Astrocyte (in vitro differentiated cells and primary cell): ENCODE measurements around the gene DUS1L. TPM values are rescaled to one million over a fixed set of nuclear protein-coding genes. Genes with fewer than 3 reads are reported as not detected.

Source experiments
- DNase-seq: peaks from one replicate; pipeline ENCODE4 v3.0.0-alpha.2; 2010; ENCODE audit warnings: low read depth
- FAIRE-seq: peaks from 2 replicates; lab custom pipeline; 2011; peaks lifted over from hg19 to GRCh38; lab: Jason Lieb, UNC
- H2AFZ ChIP-seq: 2 replicates; pipeline ENCODE4 v1.6.0; 2012; ENCODE audit warnings: low read depth, low read length, inconsistent platforms
- H3K27ac ChIP-seq: 2 replicates; pipeline ENCODE4 v1.5.1; 2011; ENCODE audit warnings: low read depth, low read length, inconsistent platforms
- H3K27me3 ChIP-seq: 2 replicates; pipeline ENCODE4 v1.6.0; 2011; ENCODE audit warnings: low read length, inconsistent platforms; ENCODE audit not compliant: insufficient read depth
- H3K36me3 ChIP-seq: 2 replicates; pipeline ENCODE4 v1.5.1; 2011; ENCODE audit warnings: low read length, inconsistent platforms; ENCODE audit not compliant: insufficient read depth
- H3K4me1 ChIP-seq: 2 replicates; pipeline ENCODE4 v1.5.1; 2011; ENCODE audit warnings: low read length, inconsistent platforms; ENCODE audit not compliant: insufficient read depth
- H3K4me2 ChIP-seq: 2 replicates; pipeline ENCODE4 v1.6.0; 2012; ENCODE audit warnings: low read length, inconsistent platforms
- H3K4me3 ChIP-seq: 2 replicates; pipeline ENCODE4 v1.5.1; 2011; ENCODE audit warnings: low read depth, mild to moderate bottlenecking, low read length, inconsistent platforms; ENCODE audit not compliant: insufficient read depth
- H3K79me2 ChIP-seq: 2 replicates; pipeline ENCODE4 v1.6.0; 2012; ENCODE audit warnings: mild to moderate bottlenecking, low read length, inconsistent platforms; ENCODE audit not compliant: insufficient read depth
- H3K9ac ChIP-seq: 2 replicates; pipeline ENCODE4 v1.6.0; 2012; ENCODE audit warnings: mild to moderate bottlenecking, low read length, inconsistent platforms
- H3K9me3 ChIP-seq: 2 replicates; pipeline ENCODE4 v1.5.1; 2012; ENCODE audit warnings: low read depth, mild to moderate bottlenecking, low read length, inconsistent platforms; ENCODE audit not compliant: insufficient read depth
- H4K20me1 ChIP-seq: 2 replicates; pipeline ENCODE4 v1.6.0; 2012; ENCODE audit warnings: low read length, inconsistent platforms; ENCODE audit not compliant: insufficient read depth
- H3K27ac Mint-ChIP-seq: one replicate; pipeline ENCODE4 v1.8.0; 2021; ENCODE audit warnings: mild to moderate bottlenecking, mixed read lengths; ENCODE audit not compliant: unreplicated experiment
- H3K27me3 Mint-ChIP-seq: one replicate; pipeline ENCODE4 v1.8.0; 2021; ENCODE audit warnings: low read depth, mixed read lengths; ENCODE audit not compliant: unreplicated experiment
- H3K36me3 Mint-ChIP-seq: one replicate; pipeline ENCODE4 v1.8.0; 2021; ENCODE audit warnings: low read depth, mixed read lengths; ENCODE audit not compliant: unreplicated experiment
- H3K4me1 Mint-ChIP-seq: one replicate; pipeline ENCODE4 v1.8.0; 2021; ENCODE audit warnings: low read depth, mixed read lengths; ENCODE audit not compliant: unreplicated experiment
- H3K4me3 Mint-ChIP-seq: one replicate; pipeline ENCODE4 v1.8.0; 2021; ENCODE audit warnings: mild to moderate bottlenecking, moderate library complexity, mixed read lengths; ENCODE audit not compliant: unreplicated experiment
- H3K9me3 Mint-ChIP-seq: one replicate; pipeline ENCODE4 v1.8.0; 2021; ENCODE audit warnings: mild to moderate bottlenecking, mixed read lengths; ENCODE audit not compliant: unreplicated experiment
- EZH2 ChIP-seq: IDR thresholded peaks from 2 replicates; pipeline ENCODE4 v1.6.1; 2012; ENCODE audit warnings: mild to moderate bottlenecking, low read length, inconsistent platforms; ENCODE audit not compliant: insufficient read depth
- total RNA-seq: library from RNA; stranded (reverse); gene quantifications from 2 replicates; pipeline ENCODE4 v1.2.1, GENCODE V29; 2021
- TF ChIP-seq, protein P1 (sequence below): IDR thresholded peaks from 2 replicates; pipeline ENCODE4 v1.5.1; 2011; ENCODE audit warnings: low read depth, mild to moderate bottlenecking, inconsistent platforms, low read length, moderate library complexity; ENCODE audit not compliant: insufficient read depth

The DUS1L gene
- total RNA-seq, 1 donor from 2014 or later = 55.1 TPM

DNA sequence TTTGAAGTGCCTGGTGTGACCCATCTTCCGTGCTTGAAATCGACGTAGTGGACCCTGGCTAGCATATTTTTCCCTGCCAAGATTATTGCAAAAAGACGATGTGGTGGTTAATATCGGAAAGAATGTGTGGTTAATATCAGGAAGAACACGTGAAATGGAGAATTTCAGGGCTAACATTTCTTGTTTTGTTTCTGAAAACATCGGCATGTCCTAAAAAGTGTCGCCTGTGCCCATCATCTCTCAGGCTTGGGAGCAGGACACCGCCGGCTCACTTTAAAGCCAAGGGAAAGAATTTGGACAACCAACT is 27.8 kb downstream of the DUS1L start:
- Histone ChIP-seq H4K20me1 (peaks cover 3% of the 10 kb centered on the region), H3K27me3 (no peaks in the 10 kb centered on the region), H3K4me3 (peak overlapping the region; percentile 72), H3K9ac (no peak overlapping the region), H3K4me1 (peaks cover 8% of the 10 kb centered on the region), H3K36me3 (no peaks in the 10 kb centered on the region), H3K4me2 (peak overlapping the region; percentile 99), H2AFZ (peak overlapping the region; percentile 39), H3K79me2 (peaks cover 10% of the 10 kb centered on the region), H3K27ac (no peak overlapping the region), H3K9me3 (no peaks in the 10 kb centered on the region)
- H3K27ac Mint-ChIP-seq = no peak overlapping the region
- peaks cover 2% of the 10 kb centered on the region for H3K4me1 Mint-ChIP-seq
- H3K4me3 Mint-ChIP-seq = peak overlapping the region; percentile 82
- H3K9me3 Mint-ChIP-seq = peaks cover 2% of the 10 kb centered on the region
- TF ChIP-seq, protein P1, sequence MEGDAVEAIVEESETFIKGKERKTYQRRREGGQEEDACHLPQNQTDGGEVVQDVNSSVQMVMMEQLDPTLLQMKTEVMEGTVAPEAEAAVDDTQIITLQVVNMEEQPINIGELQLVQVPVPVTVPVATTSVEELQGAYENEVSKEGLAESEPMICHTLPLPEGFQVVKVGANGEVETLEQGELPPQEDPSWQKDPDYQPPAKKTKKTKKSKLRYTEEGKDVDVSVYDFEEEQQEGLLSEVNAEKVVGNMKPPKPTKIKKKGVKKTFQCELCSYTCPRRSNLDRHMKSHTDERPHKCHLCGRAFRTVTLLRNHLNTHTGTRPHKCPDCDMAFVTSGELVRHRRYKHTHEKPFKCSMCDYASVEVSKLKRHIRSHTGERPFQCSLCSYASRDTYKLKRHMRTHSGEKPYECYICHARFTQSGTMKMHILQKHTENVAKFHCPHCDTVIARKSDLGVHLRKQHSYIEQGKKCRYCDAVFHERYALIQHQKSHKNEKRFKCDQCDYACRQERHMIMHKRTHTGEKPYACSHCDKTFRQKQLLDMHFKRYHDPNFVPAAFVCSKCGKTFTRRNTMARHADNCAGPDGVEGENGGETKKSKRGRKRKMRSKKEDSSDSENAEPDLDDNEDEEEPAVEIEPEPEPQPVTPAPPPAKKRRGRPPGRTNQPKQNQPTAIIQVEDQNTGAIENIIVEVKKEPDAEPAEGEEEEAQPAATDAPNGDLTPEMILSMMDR = no peak
- TF ChIP-seq EZH2 = no peak
- peaks cover 4% of the 10 kb centered on the region for H3K27me3 Mint-ChIP-seq
- DNase-seq = no peak
- peaks cover 11% of the 10 kb centered on the region for H3K36me3 Mint-ChIP-seq
- no peak for FAIRE-seq

GRCh38 chr17:82037092-82037888 is 28.3 kb downstream of the DUS1L start, which contains the start of gene DCXR:
TSS of gene DCXR (minus strand) at chr17:82037697. CDS start at chr17:82037682, 15 bp downstream.
- H3K9me3 ChIP-seq = no peaks in the 10 kb centered on the region
- DNase-seq (peak; percentile 90), FAIRE-seq (no peak)
- peak within 1 kb of the TSS; percentile 84 for H3K9ac ChIP-seq
- H3K36me3 ChIP-seq = no peaks in the 10 kb centered on the region
- Mint-ChIP-seq H3K36me3 (peaks cover 11% of the 10 kb centered on the region), H3K4me1 (peaks cover 2% of the 10 kb centered on the region), H3K4me3 (peak within 1 kb of the TSS; percentile 82), H3K27ac (no peak within 1 kb of the TSS), H3K9me3 (peaks cover 2% of the 10 kb centered on the region), H3K27me3 (peaks cover 4% of the 10 kb centered on the region)
- H4K20me1 ChIP-seq = peaks cover 3% of the 10 kb centered on the region
- no peak for TF ChIP-seq EZH2
- TF ChIP-seq, protein P1 = peak; percentile 34
- H3K4me3 ChIP-seq = peak within 1 kb of the TSS; percentile 72
- H3K4me1 ChIP-seq = peaks cover 11% of the 10 kb centered on the region
- no peaks in the 10 kb centered on the region for H3K27me3 ChIP-seq
- H3K4me2 ChIP-seq = peak within 1 kb of the TSS; percentile 99
- peak within 1 kb of the TSS; percentile 59 for H3K27ac ChIP-seq
- peak within 1 kb of the TSS; percentile 81 for H2AFZ ChIP-seq
- peaks cover 10% of the 10 kb centered on the region for H3K79me2 ChIP-seq

DNA sequence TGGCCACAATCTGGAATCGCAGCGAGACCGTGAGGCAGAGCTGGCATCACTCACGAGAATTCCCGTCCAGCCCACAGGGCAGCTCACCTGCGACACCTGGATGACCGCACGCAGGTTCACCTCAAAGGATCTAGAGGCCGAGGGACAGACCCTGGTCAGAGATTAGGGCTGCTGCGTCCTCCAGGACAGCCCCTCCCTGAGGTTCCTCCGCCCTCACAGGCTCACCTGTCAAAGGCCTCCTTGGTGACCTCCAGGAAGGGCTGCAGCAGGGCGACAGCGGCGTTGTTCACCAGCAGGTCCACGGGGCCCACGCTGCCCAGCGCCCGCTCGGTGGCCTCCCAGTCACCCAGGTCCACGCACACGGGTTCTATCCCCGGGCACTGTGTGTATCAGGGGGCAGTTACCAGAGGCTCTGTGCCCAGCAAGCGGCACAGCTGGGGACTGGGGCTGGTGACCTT is 28.9 kb downstream of the DUS1L start:
- H3K27me3 Mint-ChIP-seq = peaks cover 4% of the 10 kb centered on the region
- Histone ChIP-seq H3K4me2 (peak overlapping the region; percentile 99), H3K9me3 (no peaks in the 10 kb centered on the region), H3K4me1 (peaks cover 15% of the 10 kb centered on the region), H2AFZ (peak overlapping the region; percentile 81), H4K20me1 (peaks cover 3% of the 10 kb centered on the region), H3K36me3 (no peaks in the 10 kb centered on the region), H3K79me2 (peaks cover 10% of the 10 kb centered on the region), H3K4me3 (peak overlapping the region; percentile 72), H3K27me3 (no peaks in the 10 kb centered on the region), H3K27ac (peak overlapping the region; percentile 59), H3K9ac (peak overlapping the region; percentile 84)
- H3K4me3 Mint-ChIP-seq = peak overlapping the region; percentile 74
- no peak for FAIRE-seq
- H3K36me3 Mint-ChIP-seq = peaks cover 11% of the 10 kb centered on the region
- TF ChIP-seq EZH2 = no peak
- TF ChIP-seq, protein P1 = no peak
- peaks cover 2% of the 10 kb centered on the region for H3K4me1 Mint-ChIP-seq
- no peak for DNase-seq
- peaks cover 2% of the 10 kb centered on the region for H3K9me3 Mint-ChIP-seq
- H3K27ac Mint-ChIP-seq = no peak overlapping the region
